GM21717 (cell line): ENCODE measurements around the gene TGM1.
"Not testable (repeated sequence)": the region's sequence is repeated elsewhere in the genome, so short reads cannot be mapped to it uniquely, and the experiment has no call there.

Experiments
- ATAC-seq: cut with Tn5 transposase; IDR thresholded peaks from one replicate; pipeline ENCODE4 v1.9.1; 2021; ENCODE audit warnings: mild to moderate bottlenecking, moderate library complexity; ENCODE audit not compliant: unreplicated experiment

Gene TGM1

GRCh38 chr14:24207625-24208024, 55.4 kb downstream of the TGM1 start:
- ATAC-seq = no peak

GRCh38 chr14:24207104-24207551, 55.8 kb downstream of the TGM1 start:
- ATAC-seq = no peak

- no peak for ATAC-seq
These were observed 56.5 kb downstream of the TGM1 start for GRCh38 chr14:24206260-24207103.

GRCh38 chr14:24204163-24205146, 58.5 kb downstream of the TGM1 start:
- no peak for ATAC-seq

- ATAC-seq = not testable (repeated sequence)
These were observed 59.6 kb downstream of the TGM1 start for GRCh38 chr14:24203249-24203886.

- not testable (repeated sequence) for ATAC-seq
These were observed 60.4 kb downstream of the TGM1 start for GRCh38 chr14:24202538-24202937.
